HepG2 (cell line): Measurements from ENCODE around the gene ZDHHC24. TPM values are rescaled to one million over a fixed set of nuclear protein-coding genes. Genes with fewer than 3 reads are reported as not detected.

ENCODE experiments used
- ATF7-NPFF ChIP-seq: sonication (generic); formaldehyde crosslinking; IDR thresholded peaks from 2 replicates; pipeline ENCODE4 v1.8.1; 2023; ENCODE audit warnings: mild to moderate bottlenecking, low read depth, missing genetic modification reagents, moderate library complexity
- SSRP1 ChIP-seq: IDR thresholded peaks from 2 replicates; pipeline ENCODE4 v1.6.1; 2016; ENCODE audit warnings: control low read depth
- ZNF292 ChIP-seq: sonication (generic); formaldehyde crosslinking; IDR thresholded peaks from 2 replicates; pipeline ENCODE4 v1.8.1; 2022; ENCODE audit warnings: mild to moderate bottlenecking, low read depth, missing genetic modification reagents, borderline replicate concordance
- ZNF687 ChIP-seq: sonication (generic); formaldehyde crosslinking; IDR thresholded peaks from 2 replicates; pipeline ENCODE4 v1.5.1; 2020; ENCODE audit warnings: mild to moderate bottlenecking, missing genetic modification reagents, moderate library complexity
- ZNF770 ChIP-seq: sonication (generic); formaldehyde crosslinking; IDR thresholded peaks from 2 replicates; pipeline ENCODE4 v1.5.0; 2020; ENCODE audit warnings: mild to moderate bottlenecking, missing genetic modification reagents
- polyA plus RNA-seq, 8 experiments: library from polyadenylated mRNA; depleted of rRNA in 3 of 8; stranded (reverse) in 7 of 8; unstranded in 1 of 8; fragments of >200 nt; fragmentation: Illumina TruSeq in 4 of 8; extraction: Trizol in 4 of 8; gene quantifications; 2 replicates each; pipeline versions ENCODE4 v1.2.1 to v1.2.3, GENCODE V29; 2011 to 2016; ENCODE audit warnings: low read depth in 4 of 8, missing spikeins in 1 of 8, mixed read lengths in 1 of 8; ENCODE audit not compliant: insufficient read depth in 1 of 8
- total RNA-seq, 5 experiments: library from RNA; depleted of rRNA; stranded (reverse); fragments of >200 nt; fragmentation: Illumina TruSeq; extraction: Trizol; gene quantifications; 2 replicates each; pipeline ENCODE4 v1.2.3, GENCODE V29; 2016; ENCODE audit warnings: low read depth in 1 of 5
- TF ChIP-seq, protein P1 (sequence below): IDR thresholded peaks from 2 replicates; pipeline ENCODE4 v1.6.1; 2016; ENCODE audit warnings: missing biosample characterization, missing genetic modification reagents, low read depth

ZDHHC24 gene
- total and polyA plus RNA-seq, 2 of the 13 experiments (the other 11 are each of a cell fraction or from before 2014, with no cell fraction given), result 4.3 TPM

DNA sequence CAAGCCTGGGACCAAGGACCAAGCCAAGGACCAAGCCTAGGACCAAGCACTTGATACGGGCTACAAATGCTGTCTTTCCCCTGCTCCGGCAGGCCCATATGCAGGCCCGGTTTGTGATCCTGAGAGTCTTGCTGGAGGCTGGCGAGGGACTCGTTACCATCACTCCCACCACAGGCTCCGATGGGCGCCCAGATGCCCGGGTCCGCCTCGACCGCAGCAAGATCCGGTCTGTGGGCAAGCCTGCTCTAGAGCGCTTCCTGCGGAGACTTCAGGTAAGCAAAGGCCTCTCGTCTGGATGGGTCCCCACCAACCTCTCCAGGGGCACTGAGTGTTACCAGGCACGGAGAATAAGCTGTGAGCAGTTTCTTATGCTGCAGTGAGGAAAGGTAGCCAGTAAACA is 48.6 kb downstream of the ZDHHC24 start (continued):
- TF ChIP-seq ZNF687 (CRISPR knock-in tag) (no peak), ZNF292 (CRISPR knock-in tag) (no peak), ZNF770 (CRISPR knock-in tag) (no peak), SSRP1 (CRISPR knock-in tag) (no peak), ATF7-NPFF (CRISPR knock-in tag) (no peak)
- TF ChIP-seq, protein P1, sequence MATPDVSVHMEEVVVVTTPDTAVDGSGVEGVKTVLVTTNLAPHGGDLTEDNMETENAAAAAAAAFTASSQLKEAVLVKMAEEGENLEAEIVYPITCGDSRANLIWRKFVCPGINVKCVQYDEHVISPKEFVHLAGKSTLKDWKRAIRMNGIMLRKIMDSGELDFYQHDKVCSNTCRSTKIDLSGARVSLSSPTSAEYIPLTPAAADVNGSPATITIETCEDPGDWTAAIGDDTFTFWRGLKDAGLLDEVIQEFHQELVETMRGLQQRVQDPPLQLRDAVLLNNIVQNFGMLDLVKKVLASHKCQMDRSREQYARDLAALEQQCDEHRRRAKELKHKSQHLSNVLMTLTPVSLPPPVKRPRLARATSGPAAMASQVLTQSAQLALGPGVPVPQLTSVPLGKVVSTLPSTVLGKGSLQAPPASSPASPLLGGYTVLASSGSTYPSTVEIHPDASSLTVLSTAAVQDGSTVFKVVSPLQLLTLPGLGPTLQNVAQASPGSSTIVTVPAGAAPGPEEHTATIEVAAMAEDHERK (CRISPR knock-in tag), result no peak
- TF ChIP-seq, all 625 proteins: peak for 0
